Nephron progenitor cell (in vitro differentiated cells): ENCODE results near the gene CIAO1.

Source experiments
- DNase-seq: peaks from one replicate; pipeline ENCODE4 v3.0.0; 2021
- H3K27ac Mint-ChIP-seq: 2 replicates; pipeline ENCODE4 v1.8.0; 2021; ENCODE audit warnings: mild to moderate bottlenecking, moderate library complexity, mixed read lengths
- H3K27me3 Mint-ChIP-seq: 2 replicates; pipeline ENCODE4 v1.8.0; 2021; ENCODE audit warnings: mild to moderate bottlenecking, low read depth, mixed read lengths; ENCODE audit not compliant: poor library complexity
- H3K36me3 Mint-ChIP-seq: 2 replicates; pipeline ENCODE4 v1.8.0; 2021; ENCODE audit warnings: low read depth, mixed read lengths
- H3K4me1 Mint-ChIP-seq: 2 replicates; pipeline ENCODE4 v1.8.0; 2021; ENCODE audit warnings: mixed read lengths
- H3K4me3 Mint-ChIP-seq: 2 replicates; pipeline ENCODE4 v1.8.0; 2021; ENCODE audit warnings: mild to moderate bottlenecking, moderate library complexity, mixed read lengths
- H3K9me3 Mint-ChIP-seq: 2 replicates; pipeline ENCODE4 v1.8.0; 2021; ENCODE audit warnings: mild to moderate bottlenecking, moderate library complexity, mixed read lengths
- TF ChIP-seq, protein P1 (sequence below): fragments of 200-600 bp; sonication (generic); IDR thresholded peaks from 2 replicates; pipeline ENCODE4 v1.5.0; 2021; ENCODE audit warnings: antibody characterized with exemption

Gene CIAO1

DNA sequence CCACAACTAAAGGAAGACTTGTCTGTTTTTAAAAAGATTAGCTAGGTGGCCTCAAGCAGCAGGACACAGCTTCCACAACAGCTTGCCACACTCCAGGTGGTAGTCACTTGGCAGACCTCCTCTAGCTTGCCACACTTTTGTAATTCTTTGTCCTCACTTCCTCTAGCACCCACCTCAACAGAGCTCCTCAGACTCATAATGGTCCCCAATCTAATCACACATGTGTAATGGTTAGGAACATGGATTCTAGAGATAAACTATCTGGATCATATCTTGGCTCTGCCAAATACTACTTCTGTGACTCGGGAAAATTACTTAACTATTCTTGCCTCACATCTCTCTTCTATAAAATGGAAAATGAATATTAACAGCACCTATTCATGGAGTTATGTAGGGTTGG, 35.8 kb downstream of the CIAO1 start:
- Mint-ChIP-seq H3K27ac (no peak overlapping the region), H3K36me3 (peaks cover 71% of the 10 kb centered on the region), H3K4me1 (peaks cover 52% of the 10 kb centered on the region), H3K4me3 (no peak overlapping the region), H3K9me3 (no peaks in the 10 kb centered on the region), H3K27me3 (no peaks in the 10 kb centered on the region)
- TF ChIP-seq, protein P1, sequence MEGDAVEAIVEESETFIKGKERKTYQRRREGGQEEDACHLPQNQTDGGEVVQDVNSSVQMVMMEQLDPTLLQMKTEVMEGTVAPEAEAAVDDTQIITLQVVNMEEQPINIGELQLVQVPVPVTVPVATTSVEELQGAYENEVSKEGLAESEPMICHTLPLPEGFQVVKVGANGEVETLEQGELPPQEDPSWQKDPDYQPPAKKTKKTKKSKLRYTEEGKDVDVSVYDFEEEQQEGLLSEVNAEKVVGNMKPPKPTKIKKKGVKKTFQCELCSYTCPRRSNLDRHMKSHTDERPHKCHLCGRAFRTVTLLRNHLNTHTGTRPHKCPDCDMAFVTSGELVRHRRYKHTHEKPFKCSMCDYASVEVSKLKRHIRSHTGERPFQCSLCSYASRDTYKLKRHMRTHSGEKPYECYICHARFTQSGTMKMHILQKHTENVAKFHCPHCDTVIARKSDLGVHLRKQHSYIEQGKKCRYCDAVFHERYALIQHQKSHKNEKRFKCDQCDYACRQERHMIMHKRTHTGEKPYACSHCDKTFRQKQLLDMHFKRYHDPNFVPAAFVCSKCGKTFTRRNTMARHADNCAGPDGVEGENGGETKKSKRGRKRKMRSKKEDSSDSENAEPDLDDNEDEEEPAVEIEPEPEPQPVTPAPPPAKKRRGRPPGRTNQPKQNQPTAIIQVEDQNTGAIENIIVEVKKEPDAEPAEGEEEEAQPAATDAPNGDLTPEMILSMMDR = no peak
- no peak for DNase-seq

DNA sequence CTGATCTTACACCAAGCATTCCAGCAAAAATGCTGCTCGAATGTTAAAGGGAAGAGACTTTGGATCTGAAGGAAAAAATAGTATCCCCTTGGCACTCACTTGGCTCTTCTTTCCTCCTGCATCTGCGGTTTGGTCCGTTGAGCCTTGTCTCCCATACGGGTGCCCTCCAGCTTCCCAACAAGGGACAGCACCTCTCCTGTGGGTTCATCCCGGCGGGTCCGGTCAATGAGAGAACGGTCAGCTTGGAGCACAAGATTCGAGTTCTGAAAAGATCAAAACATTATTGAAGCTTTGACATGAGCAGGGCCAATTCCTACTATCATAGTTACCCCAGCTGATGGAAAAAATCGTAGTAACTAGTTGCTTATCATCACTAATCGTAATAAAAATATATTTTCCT, 38.6 kb downstream of the CIAO1 start:
- H3K27ac Mint-ChIP-seq = peak overlapping the region; percentile 78
- H3K27me3 Mint-ChIP-seq = peaks cover 4% of the 10 kb centered on the region
- peaks cover 43% of the 10 kb centered on the region for H3K36me3 Mint-ChIP-seq
- H3K9me3 Mint-ChIP-seq = no peaks in the 10 kb centered on the region
- TF ChIP-seq, protein P1 = no peak
- peak overlapping the region; percentile 100 for H3K4me3 Mint-ChIP-seq
- DNase-seq = no peak
- peaks cover 47% of the 10 kb centered on the region for H3K4me1 Mint-ChIP-seq

DNA sequence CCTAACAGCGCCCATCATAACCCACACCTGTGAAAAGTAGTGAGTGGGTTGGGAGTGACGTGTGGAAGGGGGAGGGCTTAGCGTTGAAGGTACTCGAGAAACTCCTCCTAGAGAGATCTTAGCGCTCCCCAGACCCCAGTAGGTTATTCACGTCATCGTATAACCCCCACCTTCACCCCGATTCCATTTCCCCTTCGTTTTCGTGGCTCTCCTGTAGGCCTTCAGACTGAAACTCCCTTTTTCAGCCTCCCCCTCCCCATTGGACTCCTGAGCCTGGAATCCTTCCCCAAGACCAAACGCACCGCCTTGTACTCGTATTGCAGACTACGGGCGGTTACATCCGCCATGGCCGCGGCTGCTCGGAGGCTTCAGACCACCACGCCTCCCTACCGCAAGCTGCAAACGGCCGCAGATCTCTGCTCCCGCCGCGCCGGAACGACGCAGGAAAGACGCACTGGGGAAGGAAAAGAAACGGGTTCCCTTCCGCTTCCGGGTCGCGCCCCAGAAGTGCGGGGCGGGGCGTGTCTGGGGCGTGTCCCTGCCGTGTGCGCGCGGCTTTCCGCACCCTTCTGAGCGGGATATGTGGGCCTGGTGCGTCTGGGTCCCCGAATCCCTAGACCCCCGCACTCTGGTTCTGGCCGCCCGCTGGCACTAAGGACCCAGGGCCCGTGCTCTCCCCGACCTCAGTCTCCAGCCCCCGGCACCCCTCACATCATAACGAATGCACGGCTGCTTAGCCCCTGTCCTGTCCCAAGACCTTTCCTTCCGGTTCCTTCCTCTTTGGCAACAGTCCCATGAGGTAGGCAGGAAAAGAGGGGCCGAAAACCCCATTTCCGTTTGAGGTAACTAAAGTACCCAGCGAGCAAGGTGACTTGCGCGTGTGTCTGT, 39.3 kb downstream of the CIAO1 start, which contains the start of gene SNRNP200:
Gene SNRNP200 (minus strand): TSS at position 456 of the 888 bp plus-strand sequence. CDS start 109 bp downstream, at position 347.
- Mint-ChIP-seq H3K4me3 (peak within 1 kb of the TSS; percentile 100), H3K4me1 (peaks cover 47% of the 10 kb centered on the region), H3K9me3 (no peaks in the 10 kb centered on the region), H3K36me3 (peaks cover 42% of the 10 kb centered on the region), H3K27me3 (peaks cover 4% of the 10 kb centered on the region), H3K27ac (peak within 1 kb of the TSS; percentile 99)
- DNase-seq = peak; percentile 85
- TF ChIP-seq, protein P1 = no peak

DNA sequence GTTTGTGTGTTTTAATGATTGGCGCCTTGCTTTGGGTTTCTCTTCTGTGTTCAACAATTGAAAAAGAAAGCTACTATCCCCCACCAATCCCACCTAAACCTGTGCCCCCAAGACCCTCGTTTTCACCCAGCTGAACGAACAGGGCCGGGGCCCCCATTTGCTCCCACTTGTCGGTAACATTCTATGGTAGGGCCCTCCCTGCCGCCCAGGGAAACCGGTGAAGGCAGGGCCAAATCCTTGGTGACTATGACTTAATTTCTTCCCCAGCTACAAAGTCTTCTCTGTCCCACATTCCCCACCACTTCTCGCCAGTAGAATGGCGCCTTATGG, 39.9 kb downstream of the CIAO1 start:
- Mint-ChIP-seq H3K9me3 (no peaks in the 10 kb centered on the region), H3K4me1 (peaks cover 47% of the 10 kb centered on the region), H3K4me3 (peak overlapping the region; percentile 100), H3K36me3 (peaks cover 39% of the 10 kb centered on the region), H3K27ac (peak overlapping the region; percentile 95), H3K27me3 (peaks cover 4% of the 10 kb centered on the region)
- DNase-seq = no peak
- TF ChIP-seq, protein P1 = no peak

DNA sequence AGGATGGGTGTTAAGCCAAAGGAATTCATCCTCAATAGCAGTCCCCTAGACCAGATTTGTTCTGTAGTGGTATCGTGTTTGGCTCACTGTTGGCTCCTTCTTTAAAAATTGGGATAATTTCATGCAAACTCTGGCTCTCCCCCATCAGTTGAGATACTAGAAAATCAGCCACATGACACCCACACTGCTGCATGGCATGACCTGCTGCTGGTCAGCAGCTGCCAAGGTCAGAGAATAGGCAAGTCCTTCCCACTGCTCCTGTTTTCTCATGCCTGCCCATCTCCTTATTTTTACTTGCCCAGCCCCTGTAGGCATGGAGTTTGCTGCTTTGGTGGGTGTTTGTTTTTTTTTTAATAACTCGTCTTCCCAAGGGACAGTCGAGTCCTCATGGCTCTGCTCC, 40.3 kb downstream of the CIAO1 start:
- peak overlapping the region; percentile 95 for H3K27ac Mint-ChIP-seq
- H3K4me3 Mint-ChIP-seq = peak overlapping the region; percentile 100
- DNase-seq = no peak
- peaks cover 6% of the 10 kb centered on the region for H3K27me3 Mint-ChIP-seq
- H3K9me3 Mint-ChIP-seq = no peaks in the 10 kb centered on the region
- H3K4me1 Mint-ChIP-seq = peaks cover 47% of the 10 kb centered on the region
- peaks cover 35% of the 10 kb centered on the region for H3K36me3 Mint-ChIP-seq
- TF ChIP-seq, protein P1 = no peak

DNA sequence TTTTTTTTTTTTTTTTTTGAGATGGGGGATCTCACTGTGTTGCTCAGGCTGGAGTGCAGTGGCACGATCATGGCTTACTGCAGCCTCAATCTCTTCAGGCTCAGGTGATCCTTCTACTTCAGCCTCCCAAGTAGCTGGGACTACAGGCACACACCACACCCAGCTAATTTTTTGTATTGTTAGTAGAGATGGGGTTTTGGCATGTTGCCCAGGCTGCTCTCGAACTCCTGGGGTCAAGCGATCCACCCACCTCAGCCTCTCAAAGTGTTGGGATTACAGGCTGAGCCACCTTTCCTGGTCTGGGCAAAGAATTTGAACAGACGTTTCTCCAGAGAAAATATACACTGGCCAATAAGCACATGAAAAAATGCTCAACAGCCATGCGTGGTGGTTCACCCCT, 42.2 kb downstream of the CIAO1 start:
- Mint-ChIP-seq H3K27ac (no peak overlapping the region), H3K9me3 (no peaks in the 10 kb centered on the region), H3K4me1 (peaks cover 31% of the 10 kb centered on the region), H3K4me3 (no peak overlapping the region), H3K27me3 (peaks cover 12% of the 10 kb centered on the region), H3K36me3 (peaks cover 16% of the 10 kb centered on the region)
- TF ChIP-seq, protein P1 = no peak
- no peak for DNase-seq
